ENCODE measurements around the gene SLC29A2.
"Not testable (repeated sequence)": the region's sequence is repeated elsewhere in the genome, so short reads cannot be mapped to it uniquely, and the experiment has no call there.

The SLC29A2 gene

DNA sequence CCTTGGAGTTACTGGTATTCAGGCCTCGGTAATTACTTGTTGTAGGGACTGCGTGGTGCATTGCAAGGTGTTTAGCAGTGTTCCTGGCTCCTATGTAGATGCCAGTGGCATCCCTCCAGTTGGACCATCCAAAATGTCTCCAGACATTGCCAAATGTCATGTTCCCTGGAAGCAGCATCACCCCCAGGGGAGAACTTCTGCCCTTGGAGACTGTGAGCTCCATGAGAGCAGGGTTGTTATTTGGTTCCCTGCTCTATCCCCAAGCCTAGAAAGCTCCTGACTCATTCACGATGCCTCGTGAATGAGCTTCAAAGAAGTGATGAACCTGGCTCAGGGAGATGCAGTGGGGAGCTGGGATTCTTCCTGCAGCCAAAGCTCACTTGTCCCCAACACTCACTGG lies 50.0 kb downstream of the SLC29A2 start:
- no peak overlapping the region for H3K27ac ChIP-seq
- no peak for TF ChIP-seq CTCF (conservative IDR thresholded peaks at IDR 0.05)

DNA sequence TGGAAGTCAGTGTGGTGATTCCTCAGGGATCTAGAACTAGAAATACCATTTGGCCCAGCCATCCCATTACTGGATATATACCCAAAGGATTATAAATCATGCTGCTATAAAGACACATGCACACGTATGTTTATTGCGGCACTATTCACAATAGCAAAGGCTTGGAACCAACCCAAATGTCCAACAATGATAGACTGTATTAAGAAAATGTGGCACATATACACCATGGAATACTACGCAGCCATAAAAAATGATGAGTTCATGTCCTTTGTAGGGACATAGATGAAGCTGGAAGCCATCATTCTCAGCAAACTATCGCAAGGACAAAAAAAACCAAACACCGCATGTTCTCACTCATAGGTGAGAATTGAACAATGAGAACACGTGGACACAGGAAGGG lies 50.8 kb downstream of the SLC29A2 start:
- H3K27ac ChIP-seq = not testable (repeated sequence)

- H3K27ac ChIP-seq = not testable (repeated sequence)
Observed at GRCh38 chr11:66320289-66320688, 51.3 kb downstream of the SLC29A2 start.

DNA sequence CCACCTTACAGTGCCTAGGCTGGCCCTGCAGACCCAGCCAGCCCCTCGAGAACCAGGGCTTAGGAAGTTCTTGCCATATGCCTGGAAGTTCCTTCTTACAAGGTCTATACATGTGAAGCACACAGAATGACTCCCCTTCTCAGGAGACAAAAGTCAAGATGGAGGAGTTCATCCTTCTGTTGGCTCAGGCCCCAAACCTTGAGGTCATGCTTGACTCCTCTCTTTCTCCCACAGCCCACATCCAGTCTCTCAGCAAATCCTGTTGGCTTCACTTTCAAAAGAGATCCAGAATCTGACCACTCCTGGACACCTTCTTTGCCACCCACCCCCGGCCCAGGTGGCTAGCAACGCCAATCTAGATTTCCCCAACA lies 53.0 kb downstream of the SLC29A2 start:
- TF ChIP-seq CTCF (conservative IDR thresholded peaks at IDR 0.05) = no peak
- H3K27ac ChIP-seq = no peak overlapping the region

DNA sequence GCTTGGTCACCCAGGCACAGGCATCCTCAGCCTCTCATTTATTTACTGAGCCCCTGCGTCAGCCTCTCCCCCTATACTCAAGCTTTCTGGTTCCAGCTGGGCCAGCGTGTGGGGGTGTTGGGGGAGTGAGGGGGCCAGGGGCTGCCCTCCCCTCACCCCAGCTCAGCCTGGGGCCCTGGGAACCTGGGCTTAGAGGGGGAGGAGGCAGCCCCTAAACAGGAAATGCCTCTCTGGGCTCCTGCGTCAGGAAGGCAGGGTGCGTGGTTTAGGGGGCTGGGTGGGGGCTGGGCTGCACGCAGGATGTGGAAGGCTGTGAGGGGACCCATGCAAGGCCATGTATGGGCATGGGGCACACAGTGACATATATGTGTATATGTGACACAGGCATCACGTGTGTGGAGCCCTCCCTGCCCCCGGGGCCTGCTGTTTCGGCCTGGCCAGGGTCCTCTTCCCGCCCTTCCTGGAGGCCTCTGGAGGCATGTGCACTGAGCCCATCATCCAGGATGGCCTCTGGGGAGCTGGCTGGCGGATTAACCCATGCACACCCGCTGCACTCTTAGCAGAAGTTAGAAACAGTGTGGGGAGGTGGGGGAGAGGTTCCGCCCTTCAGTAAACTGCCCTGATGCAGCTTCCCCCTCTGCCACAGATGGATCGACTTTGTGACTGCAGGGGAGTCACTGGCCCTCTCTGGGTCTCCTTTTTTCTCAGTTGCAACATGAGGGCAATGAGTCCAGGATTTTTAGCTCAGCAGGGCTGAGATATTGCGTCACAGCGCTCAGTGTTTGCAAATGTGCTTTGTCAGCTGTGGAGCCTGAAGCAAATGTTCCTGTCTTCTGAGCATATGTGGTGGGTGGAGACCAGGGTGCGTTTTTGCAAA lies 53.6 kb downstream of the SLC29A2 start:
- TF ChIP-seq CTCF (conservative IDR thresholded peaks at IDR 0.05) = no peak

GRCh38 chr11:66317322-66317722 lies 54.2 kb downstream of the SLC29A2 start:
- no peak overlapping the region for H3K27ac ChIP-seq
- TF ChIP-seq CTCF (conservative IDR thresholded peaks at IDR 0.05) = no peak

More for the DNA sequence above, 53.6 kb downstream of the SLC29A2 start:
- no peak overlapping the region for H3K27ac ChIP-seq

- H3K27ac ChIP-seq = no peak within 1 kb of the TSS
- TF ChIP-seq CTCF (conservative IDR thresholded peaks at IDR 0.05) = no peak
Observed at GRCh38 chr11:66316849-66317251, 54.7 kb downstream of the SLC29A2 start, which contains the start of gene CD248. Gene CD248, minus strand, starts transcription at chr11:66317044. Its CDS starts 17 bp downstream, at chr11:66317027.

DNA sequence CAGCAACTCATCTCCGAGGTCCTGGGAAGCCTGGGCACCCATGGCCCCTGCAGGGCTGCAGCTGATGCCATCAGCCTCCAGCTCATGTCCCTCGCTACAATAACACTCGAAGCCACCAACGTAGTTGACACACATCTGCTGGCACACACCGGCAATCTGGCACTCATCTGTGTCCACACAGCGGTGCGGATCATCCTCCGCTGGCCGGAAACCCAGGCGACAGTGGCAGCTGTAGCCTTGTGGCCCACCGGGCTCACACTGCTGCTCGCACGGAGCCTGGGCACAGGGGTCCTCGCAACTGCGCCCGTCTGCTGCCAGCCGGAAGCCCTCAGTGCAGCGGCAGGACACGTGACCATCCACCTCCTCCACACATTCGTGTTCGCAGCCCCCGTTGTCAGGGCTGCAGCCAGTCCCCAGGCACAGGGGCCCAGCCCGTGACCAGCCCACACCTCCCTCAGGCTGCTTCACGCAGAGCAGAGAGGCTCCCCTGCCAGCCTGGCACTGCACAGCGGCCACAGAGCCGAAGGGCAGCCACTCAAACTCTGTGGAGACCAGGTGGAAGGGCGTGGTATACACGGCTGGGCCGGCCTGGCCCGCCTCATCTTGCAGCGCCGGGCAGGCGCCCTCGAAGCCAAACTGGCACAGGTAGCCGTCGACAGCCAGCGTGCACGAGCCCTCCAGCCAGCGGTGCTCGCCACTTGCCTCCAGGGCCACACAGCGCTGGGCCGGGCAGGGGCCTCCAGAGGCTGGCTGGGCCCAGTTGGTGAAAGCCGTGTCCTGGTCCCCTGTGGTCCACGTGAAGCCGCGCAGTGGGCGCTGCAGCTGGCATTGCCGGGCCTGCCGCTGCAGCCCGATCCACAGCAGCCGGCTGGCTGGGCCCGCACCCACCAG lies 55.4 kb downstream of the SLC29A2 start:
- H3K27ac ChIP-seq = no peak overlapping the region
- no peak for TF ChIP-seq CTCF (conservative IDR thresholded peaks at IDR 0.05)
